Fibroblast of gingiva (primary cell): ENCODE data around the gene METTL16.

Experiments
- DNase-seq: peaks from one replicate; pipeline ENCODE4 v3.0.0-alpha.2; 2011; ENCODE audit warnings: low read depth

Gene METTL16

GRCh38 chr17:2414446-2415064 is 97.1 kb downstream of the METTL16 start:
- DNase-seq: no peak

- peak; percentile 94 for DNase-seq
Measured at GRCh38 chr17:2412561-2413021, 99.1 kb downstream of the METTL16 start.

GRCh38 chr17:2410951-2411350 is 100.7 kb downstream of the METTL16 start:
- no peak for DNase-seq

- peak; percentile 87 for DNase-seq
Measured at GRCh38 chr17:2406903-2407790, 104.5 kb downstream of the METTL16 start.

- DNase-seq: no peak
Measured at GRCh38 chr17:2406271-2406902, 105.3 kb downstream of the METTL16 start.

GRCh38 chr17:2405247-2405926 is 106.3 kb downstream of the METTL16 start:
- DNase-seq: peak; percentile 96

- DNase-seq: no peak
Measured at GRCh38 chr17:2403044-2403443, 108.6 kb downstream of the METTL16 start.

GRCh38 chr17:2402544-2402943 is 109.1 kb downstream of the METTL16 start:
- no peak for DNase-seq

GRCh38 chr17:2401426-2402221 is 110.1 kb downstream of the METTL16 start:
- peak; percentile 100 for DNase-seq

GRCh38 chr17:2400877-2401425 is 110.7 kb downstream of the METTL16 start, which contains the start of gene MNT:
Gene MNT (minus strand): TSS chr17:2401060. CDS start chr17:2400712, 348 bp downstream.
- DNase-seq: peak; percentile 96

- no peak for DNase-seq
Measured at GRCh38 chr17:2400474-2400866, 111.2 kb downstream of the METTL16 start.

GRCh38 chr17:2399572-2400473 is 111.9 kb downstream of the METTL16 start:
- peak; percentile 99 for DNase-seq

GRCh38 chr17:2398655-2399571 is 112.8 kb downstream of the METTL16 start:
- peak; percentile 64 for DNase-seq

- DNase-seq: no peak
Measured at GRCh38 chr17:2398182-2398581, 113.5 kb downstream of the METTL16 start.

GRCh38 chr17:2397247-2398171 is 114.2 kb downstream of the METTL16 start:
- DNase-seq: no peak

- DNase-seq: peak; percentile 99
Measured at GRCh38 chr17:2396568-2397246, 115.0 kb downstream of the METTL16 start.

GRCh38 chr17:2396192-2396567 is 115.5 kb downstream of the METTL16 start:
- DNase-seq: no peak
